ENCODE data around the gene ANXA8.
"Not testable (repeated sequence)": the region's sequence is repeated elsewhere in the genome, so short reads cannot be mapped to it uniquely, and the experiment has no call there.

DNA sequence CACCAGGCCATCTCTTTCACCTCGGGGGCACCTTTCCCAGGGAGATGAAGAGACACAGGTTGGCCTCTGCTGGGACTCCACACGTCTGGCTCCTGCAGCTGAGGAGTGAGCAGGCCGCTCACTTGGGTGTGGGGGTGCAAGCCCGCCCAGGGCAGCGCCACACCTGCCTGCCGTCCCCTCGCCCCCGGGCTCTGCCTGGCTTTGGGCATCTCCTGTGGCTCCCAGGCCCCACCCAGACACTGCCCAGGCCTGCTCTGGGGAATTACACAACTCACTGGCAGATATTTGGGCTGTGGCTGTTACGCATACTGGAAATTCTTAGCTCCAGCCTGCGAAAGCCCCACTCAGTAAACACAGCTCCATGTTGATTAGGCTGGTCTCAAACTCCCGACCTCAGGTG is at the start of gene ANXA8:
- TF ChIP-seq, protein P1, sequence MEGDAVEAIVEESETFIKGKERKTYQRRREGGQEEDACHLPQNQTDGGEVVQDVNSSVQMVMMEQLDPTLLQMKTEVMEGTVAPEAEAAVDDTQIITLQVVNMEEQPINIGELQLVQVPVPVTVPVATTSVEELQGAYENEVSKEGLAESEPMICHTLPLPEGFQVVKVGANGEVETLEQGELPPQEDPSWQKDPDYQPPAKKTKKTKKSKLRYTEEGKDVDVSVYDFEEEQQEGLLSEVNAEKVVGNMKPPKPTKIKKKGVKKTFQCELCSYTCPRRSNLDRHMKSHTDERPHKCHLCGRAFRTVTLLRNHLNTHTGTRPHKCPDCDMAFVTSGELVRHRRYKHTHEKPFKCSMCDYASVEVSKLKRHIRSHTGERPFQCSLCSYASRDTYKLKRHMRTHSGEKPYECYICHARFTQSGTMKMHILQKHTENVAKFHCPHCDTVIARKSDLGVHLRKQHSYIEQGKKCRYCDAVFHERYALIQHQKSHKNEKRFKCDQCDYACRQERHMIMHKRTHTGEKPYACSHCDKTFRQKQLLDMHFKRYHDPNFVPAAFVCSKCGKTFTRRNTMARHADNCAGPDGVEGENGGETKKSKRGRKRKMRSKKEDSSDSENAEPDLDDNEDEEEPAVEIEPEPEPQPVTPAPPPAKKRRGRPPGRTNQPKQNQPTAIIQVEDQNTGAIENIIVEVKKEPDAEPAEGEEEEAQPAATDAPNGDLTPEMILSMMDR (conservative IDR thresholded peaks at IDR 0.05 in 1 of 2, IDR thresholded peaks at IDR 0.05 in 1 of 2; ENCODE audit: low read depth in 1 of 2, low read length in 2 of 2): not testable (repeated sequence)
- not testable (repeated sequence) for TF ChIP-seq EZH2 (IDR thresholded peaks at IDR 0.05; ENCODE audit: low read length, missing control alignments)
